K562 (cell line): Measurements from ENCODE around the gene CCDC85C.

Experiments used
- HDAC2 ChIP-seq: fragments of 450-650 bp; IDR thresholded peaks from 2 replicates; pipeline ENCODE4 v1.6.1; 2016; ENCODE audit warnings: mild to moderate bottlenecking
- REST ChIP-seq, 2 experiments: fragments of 450-650 bp; formaldehyde crosslinking in 1 of 2; IDR thresholded peaks; 2 replicates each; pipeline versions ENCODE4 v1.4.0 to v1.6.1; 2014 to 2020; ENCODE audit warnings: mild to moderate bottlenecking in 2 of 2, borderline replicate concordance in 1 of 2, low read depth in 1 of 2

DNA sequence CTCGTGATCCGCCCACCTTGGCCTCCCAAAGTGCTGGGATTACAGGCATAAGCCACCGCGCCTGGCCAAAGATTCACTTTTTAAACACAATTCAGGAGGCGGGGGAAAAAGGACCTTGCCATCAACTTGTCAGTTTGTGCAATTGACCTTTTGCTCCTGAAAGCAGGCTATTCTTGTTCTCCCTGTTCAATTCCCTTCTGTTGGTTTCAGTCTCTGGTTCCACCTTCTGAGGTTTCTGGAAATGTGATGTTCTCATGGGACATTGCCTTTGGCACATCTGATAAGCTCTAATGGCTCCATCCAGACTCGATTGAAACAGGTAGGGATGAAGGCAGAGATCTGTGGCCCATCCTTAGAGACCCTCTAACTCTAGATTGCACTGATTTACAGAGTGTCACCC, 17.9 kb upstream of the CCDC85C start:
- TF ChIP-seq HDAC2 (no peak), REST (IDR thresholded peaks at IDR 0.05; ENCODE audit: borderline replicate concordance) (no peak), REST (CRISPR knock-in tag; IDR thresholded peaks at IDR 0.05; ENCODE audit: low read depth) (no peak)
